ENCODE measurements around the gene A2M.

DNA sequence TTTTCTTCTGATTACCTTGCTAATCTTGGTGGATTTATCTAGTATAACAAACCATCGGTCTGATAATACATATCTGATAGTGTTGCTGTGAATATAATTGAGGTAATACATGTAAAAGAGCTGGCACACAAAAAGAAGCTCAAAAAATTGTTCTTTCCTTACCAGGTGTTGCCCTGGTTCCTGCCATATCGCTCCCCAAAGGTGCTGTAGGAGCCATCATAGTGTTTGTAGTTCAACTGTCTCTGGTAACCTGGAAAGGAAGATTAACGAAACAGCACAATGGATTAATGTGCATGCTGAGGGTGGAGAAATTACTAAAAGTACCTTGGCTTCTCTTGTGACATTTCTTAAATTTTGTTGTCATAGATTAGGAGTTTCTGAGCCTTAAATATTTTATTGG, 36.6 kb downstream of the A2M start:
- TF ChIP-seq POLR2AphosphoS5 (IDR thresholded peaks at IDR 0.05) (no peak), POLR2A (IDR thresholded peaks at IDR 0.05) (no peak)
